ENCODE results near the gene RAB37.

RAB37 gene

GRCh38 chr17:74703311-74703710 lies 33.7 kb upstream of the RAB37 start:
- no peak for FAIRE-seq

DNA sequence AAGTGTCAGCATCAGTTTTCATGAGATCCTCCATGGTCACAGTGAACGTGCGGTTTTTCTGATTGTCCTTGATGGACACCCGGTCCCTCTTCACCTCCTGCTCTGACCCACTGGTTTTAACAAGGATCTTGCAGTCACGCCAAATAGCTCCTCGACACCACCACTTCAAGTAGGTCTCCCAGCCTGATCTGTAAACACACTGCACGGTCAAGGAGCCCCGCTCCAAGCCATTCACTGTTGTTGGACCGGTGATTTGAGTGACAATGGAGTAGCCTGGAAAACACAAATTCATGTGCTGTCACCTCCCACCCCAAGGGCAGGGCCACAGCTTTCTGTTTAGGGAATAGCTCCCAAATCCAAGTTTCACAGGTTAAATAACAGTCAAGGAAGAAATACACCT lies 32.5 kb upstream of the RAB37 start:
- FAIRE-seq: no peak
- no peak for DNase-seq (ENCODE audit: insufficient read length, low spot score)
- TF ChIP-seq POLR2A (IDR thresholded peaks at IDR 0.05; ENCODE audit: low read depth, low read length) (no peak), POU2F2 (IDR thresholded peaks at IDR 0.05; ENCODE audit: low read depth, low read length) (no peak), POLR2AphosphoS5 (IDR thresholded peaks at IDR 0.05; ENCODE audit: low read depth, low read length) (no peak), PAX5 (IDR thresholded peaks at IDR 0.05; ENCODE audit: insufficient read depth, low read length, severe bottlenecking) (no peak), SPI1 (IDR thresholded peaks at IDR 0.05; ENCODE audit: low read depth, low read length) (no peak), TAF1 (IDR thresholded peaks at IDR 0.05; ENCODE audit: low read depth, low read length) (no peak)

More at GRCh38 chr17:74703311-74703710, 33.7 kb upstream of the RAB37 start:
- TF ChIP-seq POLR2A (IDR thresholded peaks at IDR 0.05; ENCODE audit: low read depth, low read length) (no peak), TAF1 (IDR thresholded peaks at IDR 0.05; ENCODE audit: low read depth, low read length) (no peak), SPI1 (IDR thresholded peaks at IDR 0.05; ENCODE audit: low read depth, low read length) (no peak), POLR2AphosphoS5 (IDR thresholded peaks at IDR 0.05; ENCODE audit: low read depth, low read length) (no peak), PAX5 (IDR thresholded peaks at IDR 0.05; ENCODE audit: insufficient read depth, low read length, severe bottlenecking) (no peak), POU2F2 (IDR thresholded peaks at IDR 0.05; ENCODE audit: low read depth, low read length) (no peak)
- DNase-seq (ENCODE audit: insufficient read length, low spot score): no peak

DNA sequence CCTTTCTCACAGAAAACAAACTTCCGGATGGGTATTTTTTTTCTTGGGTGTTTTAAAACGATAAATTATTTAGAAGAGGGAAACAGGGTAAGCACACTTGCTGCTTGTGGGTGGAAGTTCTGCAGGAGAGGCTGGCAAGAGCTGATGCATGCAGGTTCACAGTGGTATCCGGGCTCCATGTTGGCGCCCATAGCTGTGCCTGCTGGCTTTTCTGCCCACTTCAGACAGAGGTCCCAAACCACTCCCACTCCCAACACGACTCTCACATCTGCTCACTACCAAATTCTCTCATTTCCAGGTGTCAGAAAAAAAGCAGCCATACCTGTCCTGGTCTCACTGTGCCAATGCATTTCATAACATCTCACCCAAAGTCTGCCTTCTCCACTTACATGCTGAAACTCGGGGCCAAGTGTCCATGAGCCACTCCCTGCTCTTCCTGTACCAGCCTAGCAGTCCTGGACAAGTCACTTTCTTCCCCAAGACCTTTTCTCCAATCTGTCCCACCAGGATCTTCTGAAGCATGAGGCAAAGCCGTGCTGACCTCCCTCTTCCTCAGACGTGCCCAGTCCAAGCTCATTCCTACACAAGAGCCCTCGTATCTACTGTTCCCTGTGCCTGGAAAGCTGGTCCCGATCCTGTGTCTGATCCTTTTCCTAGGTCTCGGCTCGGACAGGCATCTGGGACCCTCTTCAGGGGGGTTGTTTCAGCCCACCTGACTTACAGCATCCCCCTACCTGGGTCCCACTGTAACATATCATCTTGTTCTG lies 25.8 kb upstream of the RAB37 start:
- no peak for DNase-seq (ENCODE audit: insufficient read length, low spot score)
- no peak for TF ChIP-seq SPI1 (IDR thresholded peaks at IDR 0.05; ENCODE audit: low read depth, low read length)
- TF ChIP-seq POLR2AphosphoS5 (IDR thresholded peaks at IDR 0.05; ENCODE audit: low read depth, low read length): no peak
- TF ChIP-seq TAF1 (IDR thresholded peaks at IDR 0.05; ENCODE audit: low read depth, low read length): no peak
- TF ChIP-seq POLR2A (IDR thresholded peaks at IDR 0.05; ENCODE audit: low read depth, low read length): no peak
- TF ChIP-seq PAX5 (IDR thresholded peaks at IDR 0.05; ENCODE audit: insufficient read depth, low read length, severe bottlenecking): no peak
- no peak for TF ChIP-seq POU2F2 (IDR thresholded peaks at IDR 0.05; ENCODE audit: low read depth, low read length)
- FAIRE-seq: no peak

DNA sequence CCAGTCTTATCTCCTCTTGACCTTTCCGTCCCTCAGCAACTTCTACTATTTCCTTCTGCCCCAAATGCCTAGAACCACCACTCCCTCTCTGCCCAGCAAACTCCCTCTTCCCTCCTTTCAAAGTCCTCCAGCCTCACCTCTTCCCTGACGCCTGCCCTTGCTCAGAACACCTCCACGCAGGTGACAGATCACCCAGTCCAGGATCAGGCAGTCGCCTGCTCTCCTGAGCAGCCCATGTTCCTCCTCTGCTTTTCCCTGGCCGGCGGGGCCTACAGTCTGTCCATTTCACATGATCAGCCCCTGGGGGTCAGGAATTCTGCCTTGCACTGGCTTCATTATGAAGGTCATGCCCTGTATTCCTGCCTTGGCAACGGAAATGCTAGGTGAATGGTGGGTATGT lies 24.8 kb upstream of the RAB37 start:
- DNase-seq (ENCODE audit: insufficient read length, low spot score): no peak
- no peak for FAIRE-seq
- TF ChIP-seq PAX5 (IDR thresholded peaks at IDR 0.05; ENCODE audit: insufficient read depth, low read length, severe bottlenecking): no peak
- TF ChIP-seq TAF1 (IDR thresholded peaks at IDR 0.05; ENCODE audit: low read depth, low read length): no peak
- no peak for TF ChIP-seq POLR2AphosphoS5 (IDR thresholded peaks at IDR 0.05; ENCODE audit: low read depth, low read length)
- no peak for TF ChIP-seq POU2F2 (IDR thresholded peaks at IDR 0.05; ENCODE audit: low read depth, low read length)
- no peak for TF ChIP-seq SPI1 (IDR thresholded peaks at IDR 0.05; ENCODE audit: low read depth, low read length)
- TF ChIP-seq POLR2A (IDR thresholded peaks at IDR 0.05; ENCODE audit: low read depth, low read length): no peak

GRCh38 chr17:74712756-74713155 lies 24.3 kb upstream of the RAB37 start, which contains the start of gene CD300LF:
CD300LF (minus strand) TSS chr17:74712923; CDS start chr17:74712866, 57 bp downstream.
- TF ChIP-seq POU2F2 (IDR thresholded peaks at IDR 0.05; ENCODE audit: low read depth, low read length) (no peak), TAF1 (IDR thresholded peaks at IDR 0.05; ENCODE audit: low read depth, low read length) (no peak), SPI1 (IDR thresholded peaks at IDR 0.05; ENCODE audit: low read depth, low read length) (no peak), POLR2AphosphoS5 (IDR thresholded peaks at IDR 0.05; ENCODE audit: low read depth, low read length) (no peak), PAX5 (IDR thresholded peaks at IDR 0.05; ENCODE audit: insufficient read depth, low read length, severe bottlenecking) (no peak), POLR2A (IDR thresholded peaks at IDR 0.05; ENCODE audit: low read depth, low read length) (no peak)
- DNase-seq (ENCODE audit: insufficient read length, low spot score) (no peak), FAIRE-seq (no peak)

- DNase-seq (ENCODE audit: insufficient read length, low spot score) (no peak), FAIRE-seq (no peak)
- TF ChIP-seq POLR2A (IDR thresholded peaks at IDR 0.05; ENCODE audit: low read depth, low read length): no peak
- no peak for TF ChIP-seq POU2F2 (IDR thresholded peaks at IDR 0.05; ENCODE audit: low read depth, low read length)
- TF ChIP-seq PAX5 (IDR thresholded peaks at IDR 0.05; ENCODE audit: insufficient read depth, low read length, severe bottlenecking): no peak
- TF ChIP-seq SPI1 (IDR thresholded peaks at IDR 0.05; ENCODE audit: low read depth, low read length): no peak
- no peak for TF ChIP-seq POLR2AphosphoS5 (IDR thresholded peaks at IDR 0.05; ENCODE audit: low read depth, low read length)
- no peak for TF ChIP-seq TAF1 (IDR thresholded peaks at IDR 0.05; ENCODE audit: low read depth, low read length)
Measured at GRCh38 chr17:74713171-74713755, 23.8 kb upstream of the RAB37 start.

- TF ChIP-seq POLR2AphosphoS5 (IDR thresholded peaks at IDR 0.05; ENCODE audit: low read depth, low read length): no peak
- no peak for TF ChIP-seq POLR2A (IDR thresholded peaks at IDR 0.05; ENCODE audit: low read depth, low read length)
- TF ChIP-seq TAF1 (IDR thresholded peaks at IDR 0.05; ENCODE audit: low read depth, low read length): no peak
- no peak for TF ChIP-seq POU2F2 (IDR thresholded peaks at IDR 0.05; ENCODE audit: low read depth, low read length)
- FAIRE-seq: no peak
- DNase-seq (ENCODE audit: insufficient read length, low spot score): no peak
Measured at GRCh38 chr17:74715144-74715543, 21.9 kb upstream of the RAB37 start.

GRCh38 chr17:74720506-74720905 lies 16.6 kb upstream of the RAB37 start:
- no peak for FAIRE-seq
- TF ChIP-seq POU2F2 (IDR thresholded peaks at IDR 0.05; ENCODE audit: low read depth, low read length): no peak
- no peak for TF ChIP-seq POLR2A (IDR thresholded peaks at IDR 0.05; ENCODE audit: low read depth, low read length)
- TF ChIP-seq TAF1 (IDR thresholded peaks at IDR 0.05; ENCODE audit: low read depth, low read length): no peak
- TF ChIP-seq PAX5 (IDR thresholded peaks at IDR 0.05; ENCODE audit: insufficient read depth, low read length, severe bottlenecking): no peak
- TF ChIP-seq SPI1 (IDR thresholded peaks at IDR 0.05; ENCODE audit: low read depth, low read length): no peak
- TF ChIP-seq POLR2AphosphoS5 (IDR thresholded peaks at IDR 0.05; ENCODE audit: low read depth, low read length): no peak
- no peak for DNase-seq (ENCODE audit: insufficient read length, low spot score)

- FAIRE-seq (no peak), DNase-seq (ENCODE audit: insufficient read length, low spot score) (no peak)
- TF ChIP-seq POU2F2 (IDR thresholded peaks at IDR 0.05; ENCODE audit: low read depth, low read length) (no peak), TAF1 (IDR thresholded peaks at IDR 0.05; ENCODE audit: low read depth, low read length) (no peak), SPI1 (IDR thresholded peaks at IDR 0.05; ENCODE audit: low read depth, low read length) (no peak), POLR2A (IDR thresholded peaks at IDR 0.05; ENCODE audit: low read depth, low read length) (no peak)
Measured at GRCh38 chr17:74722782-74723181, 14.3 kb upstream of the RAB37 start.

All from GM12891 (cell line).